Lower leg skin (tissue), 4 donors: ENCODE measurements around the gene SEC16B. TPM values are rescaled to one million over a fixed set of nuclear protein-coding genes. Genes with fewer than 3 reads are reported as not detected.
"Not testable (repeated sequence)": the region's sequence is repeated elsewhere in the genome, so short reads cannot be mapped to it uniquely, and the experiment has no call there.

Source experiments
- DNase-seq, 2 donors: peaks; one replicate each; pipeline ENCODE4 v3.0.0-alpha.2; 2019; ENCODE audit warnings: low spot score in 2 of 2
- H3K4me3 ChIP-seq: fragments of 200-600 bp; sonication (generic); 2 replicates; pipeline ENCODE4 v1.5.1; 2017; ENCODE audit warnings: mild to moderate bottlenecking, low read depth; ENCODE audit not compliant: poor library complexity, severe bottlenecking
- POLR2A ChIP-seq, 2 donors: fragments of 450-650 bp; IDR thresholded peaks; one replicate each; pipeline ENCODE4 v1.6.1; 2016 to 2017; ENCODE audit warnings: antibody characterized with exemption in 2 of 2, mild to moderate bottlenecking in 1 of 2, moderate library complexity in 1 of 2
- WGBS, 2 donors: methylation state at CpG; one replicate each; pipeline ENCODE4 v1.1.5; 2018; 5-methylcytosine and 5-hydroxymethylcytosine counted together
- intact Hi-C: fragments of 100-400 bp; cut with DNase I; formaldehyde crosslinking; loops from one replicate; pipeline ENCODE4 v1.15.0; 2023; ENCODE audit warnings: low total_unique reads
- total RNA-seq, 4 donors: library from RNA; depleted of rRNA; stranded (reverse); fragments of >200 nt; gene quantifications; one replicate each; pipeline ENCODE4 v1.1.0, GENCODE V29; 2016
- TF ChIP-seq, protein P1 (sequence below), 3 donors: fragments of 450-650 bp; IDR thresholded peaks; one replicate each; pipeline ENCODE4 v1.5.1; 2016; ENCODE audit warnings: antibody characterized with exemption in 3 of 3, mild to moderate bottlenecking in 3 of 3, moderate library complexity in 2 of 3

Gene SEC16B
- total RNA-seq, 4 donors from 2014 or later = 0.21 to 1.8 (median 1.4) TPM

GRCh38 chr1:177998696-177999631 lies 29.1 kb upstream of the SEC16B start:
- intact Hi-C loops = no loop called here
- TF ChIP-seq, protein P1, sequence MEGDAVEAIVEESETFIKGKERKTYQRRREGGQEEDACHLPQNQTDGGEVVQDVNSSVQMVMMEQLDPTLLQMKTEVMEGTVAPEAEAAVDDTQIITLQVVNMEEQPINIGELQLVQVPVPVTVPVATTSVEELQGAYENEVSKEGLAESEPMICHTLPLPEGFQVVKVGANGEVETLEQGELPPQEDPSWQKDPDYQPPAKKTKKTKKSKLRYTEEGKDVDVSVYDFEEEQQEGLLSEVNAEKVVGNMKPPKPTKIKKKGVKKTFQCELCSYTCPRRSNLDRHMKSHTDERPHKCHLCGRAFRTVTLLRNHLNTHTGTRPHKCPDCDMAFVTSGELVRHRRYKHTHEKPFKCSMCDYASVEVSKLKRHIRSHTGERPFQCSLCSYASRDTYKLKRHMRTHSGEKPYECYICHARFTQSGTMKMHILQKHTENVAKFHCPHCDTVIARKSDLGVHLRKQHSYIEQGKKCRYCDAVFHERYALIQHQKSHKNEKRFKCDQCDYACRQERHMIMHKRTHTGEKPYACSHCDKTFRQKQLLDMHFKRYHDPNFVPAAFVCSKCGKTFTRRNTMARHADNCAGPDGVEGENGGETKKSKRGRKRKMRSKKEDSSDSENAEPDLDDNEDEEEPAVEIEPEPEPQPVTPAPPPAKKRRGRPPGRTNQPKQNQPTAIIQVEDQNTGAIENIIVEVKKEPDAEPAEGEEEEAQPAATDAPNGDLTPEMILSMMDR (IDR thresholded peaks at IDR 0.05) = no peak
- TF ChIP-seq POLR2A (IDR thresholded peaks at IDR 0.05) = no peak
- WGBS, 2 donors = 59 to 61% methylated on average over 4 of the region's 4 CpGs
- no peak overlapping the region for H3K4me3 ChIP-seq
- no peak for DNase-seq

- no peak for TF ChIP-seq POLR2A (IDR thresholded peaks at IDR 0.05)
- intact Hi-C loops = no loop called here
- WGBS, 2 donors = 92 to 97% methylated on average over 5 of the region's 5 CpGs
- no peak for DNase-seq
- H3K4me3 ChIP-seq = no peak overlapping the region
Measured at GRCh38 chr1:177996957-177997356, 27.1 kb upstream of the SEC16B start.

DNA sequence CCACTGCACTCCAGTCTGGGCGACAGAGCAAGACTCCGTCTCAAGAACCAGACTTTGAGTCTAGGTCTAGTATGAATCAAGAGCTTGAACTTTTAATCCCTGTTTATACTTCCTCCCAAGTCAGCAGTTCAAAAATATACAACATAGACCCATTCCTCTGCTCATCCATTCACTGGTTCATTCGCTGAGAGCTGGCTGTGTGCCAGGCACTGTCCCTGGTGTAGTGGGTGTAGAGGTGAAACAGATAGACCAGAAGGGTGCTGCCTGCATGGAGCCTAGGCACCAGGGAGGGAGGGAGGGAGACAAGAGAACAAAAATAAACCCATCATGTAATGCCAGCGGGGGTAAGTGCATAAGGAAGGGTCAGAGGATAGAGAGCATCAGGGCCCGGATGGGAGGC lies 25.5 kb upstream of the SEC16B start:
- TF ChIP-seq, protein P1 (IDR thresholded peaks at IDR 0.05) = no peak
- no peak for TF ChIP-seq POLR2A (IDR thresholded peaks at IDR 0.05)
- WGBS, 2 donors = 89 to 96% methylated on average over 5 of the region's 5 CpGs
- intact Hi-C loops = no loop called here
- no peak overlapping the region for H3K4me3 ChIP-seq
- DNase-seq = no peak

GRCh38 chr1:177986281-177986680 lies 16.4 kb upstream of the SEC16B start:
- H3K4me3 ChIP-seq, intact Hi-C loops, DNase-seq: not testable (repeated sequence)
- 56 to 75% methylated on average over 5 of the region's 5 CpGs for WGBS, 2 donors

GRCh38 chr1:177984761-177985160 lies 14.9 kb upstream of the SEC16B start:
- no peak overlapping the region for H3K4me3 ChIP-seq
- intact Hi-C loops = no loop called here
- TF ChIP-seq, protein P1 (IDR thresholded peaks at IDR 0.05) = no peak
- TF ChIP-seq POLR2A (IDR thresholded peaks at IDR 0.05) = no peak
- DNase-seq = no peak
- 21 to 71% methylated on average over 1 of the region's 1 CpG for WGBS, 2 donors

DNA sequence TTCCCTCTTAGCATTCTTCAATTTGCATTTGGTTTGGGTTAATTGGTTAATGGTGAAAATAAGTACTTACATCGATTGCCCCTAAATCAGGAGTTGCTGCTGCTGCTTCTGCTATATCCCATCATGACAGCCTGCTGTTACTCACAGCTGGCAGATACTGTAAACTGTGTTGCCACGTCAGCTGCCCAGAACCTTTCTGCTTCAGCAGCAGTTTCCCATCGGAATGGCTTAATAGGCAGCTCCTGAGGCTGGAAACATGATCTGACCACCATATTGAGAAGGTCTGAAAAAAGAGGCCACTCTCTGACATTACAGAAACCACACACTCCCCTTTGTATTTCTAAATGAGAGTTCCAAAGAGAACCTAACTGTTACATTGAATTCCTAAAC lies 14.3 kb upstream of the SEC16B start:
- intact Hi-C loops = no loop called here
- 22 to 29% methylated on average over 3 of the region's 3 CpGs for WGBS, 2 donors
- no peak for TF ChIP-seq POLR2A (IDR thresholded peaks at IDR 0.05)
- TF ChIP-seq, protein P1 (IDR thresholded peaks at IDR 0.05) = no peak
- H3K4me3 ChIP-seq = no peak overlapping the region
- DNase-seq = peak; percentile 67 to 86
